ENCODE measurements around the gene RTEL1.

RTEL1 gene

GRCh38 chr20:63693733-63694583 lies 35.8 kb downstream of the RTEL1 start:
- no peak overlapping the region for H3K4me3 ChIP-seq (ENCODE audit: low read length)
- H3K27ac ChIP-seq (ENCODE audit: low read depth, low read length), result no peak overlapping the region
- H3K4me1 ChIP-seq (ENCODE audit: control insufficient read depth, low read depth, low read length), result no peaks in the 10 kb centered on the region
- DNase-seq, result no peak
- H3K56ac ChIP-seq (ENCODE audit: low read length), result no peak overlapping the region
- H3K36me3 ChIP-seq (ENCODE audit: control insufficient read depth, insufficient read depth, low read length), result no peaks in the 10 kb centered on the region
- no peak overlapping the region for H3K9ac ChIP-seq (ENCODE audit: low read length)
- H2AK5ac ChIP-seq (ENCODE audit: low read length), result no peak overlapping the region
- no peak overlapping the region for H2BK15ac ChIP-seq (replicated peaks; ENCODE audit: low read depth)
- no peaks in the 10 kb centered on the region for H3K79me2 ChIP-seq (ENCODE audit: control insufficient read depth, insufficient read depth, low read length)
- H3K18ac ChIP-seq (ENCODE audit: low read length), result no peak overlapping the region
- no peak overlapping the region for H4K8ac ChIP-seq (ENCODE audit: low read depth, low read length)
- no peaks in the 10 kb centered on the region for H3K79me1 ChIP-seq (ENCODE audit: low read length)
- H3K4ac ChIP-seq (ENCODE audit: low read depth, low read length), result no peak overlapping the region
- no peak overlapping the region for H3K23ac ChIP-seq (ENCODE audit: low read length)
- no peak overlapping the region for H2BK5ac ChIP-seq (ENCODE audit: low read length)
- H4K5ac ChIP-seq (ENCODE audit: low read length), result no peak overlapping the region
- no peaks in the 10 kb centered on the region for H3K27me3 ChIP-seq (ENCODE audit: insufficient read depth, low read length, poor library complexity)
- H2BK120ac ChIP-seq (ENCODE audit: low read depth, low read length), result no peak overlapping the region
- H3K4me2 ChIP-seq (ENCODE audit: low read length), result no peak overlapping the region
- no CpG with 5 or more reads among the region's 21 CpGs for WGBS (ENCODE audit: extremely low coverage, insufficient coverage, low lambda C conversion rate)

GRCh38 chr20:63694584-63695423 lies 36.7 kb downstream of the RTEL1 start:
- no peak for DNase-seq
- no peak overlapping the region for H4K5ac ChIP-seq (ENCODE audit: low read length)
- no peak overlapping the region for H3K18ac ChIP-seq (ENCODE audit: low read length)
- no peak overlapping the region for H3K4me3 ChIP-seq (ENCODE audit: low read length)
- H3K79me1 ChIP-seq (ENCODE audit: low read length), result no peaks in the 10 kb centered on the region
- H3K9ac ChIP-seq (ENCODE audit: low read length), result no peak overlapping the region
- no peak overlapping the region for H3K23ac ChIP-seq (ENCODE audit: low read length)
- H3K56ac ChIP-seq (ENCODE audit: low read length), result no peak overlapping the region
- no peak overlapping the region for H3K27ac ChIP-seq (ENCODE audit: low read depth, low read length)
- H2AK5ac ChIP-seq (ENCODE audit: low read length), result no peak overlapping the region
- no peak overlapping the region for H3K4me2 ChIP-seq (ENCODE audit: low read length)
- H4K8ac ChIP-seq (ENCODE audit: low read depth, low read length), result no peak overlapping the region
- H3K4ac ChIP-seq (ENCODE audit: low read depth, low read length), result no peak overlapping the region
- no peak overlapping the region for H2BK120ac ChIP-seq (ENCODE audit: low read depth, low read length)
- no peak overlapping the region for H2BK15ac ChIP-seq (replicated peaks; ENCODE audit: low read depth)
- no CpG with 5 or more reads among the region's 37 CpGs for WGBS (ENCODE audit: extremely low coverage, insufficient coverage, low lambda C conversion rate)
- H3K4me1 ChIP-seq (ENCODE audit: control insufficient read depth, low read depth, low read length), result no peaks in the 10 kb centered on the region
- no peaks in the 10 kb centered on the region for H3K79me2 ChIP-seq (ENCODE audit: control insufficient read depth, insufficient read depth, low read length)
- H3K36me3 ChIP-seq (ENCODE audit: control insufficient read depth, insufficient read depth, low read length), result no peaks in the 10 kb centered on the region
- no peak overlapping the region for H2BK5ac ChIP-seq (ENCODE audit: low read length)
- no peaks in the 10 kb centered on the region for H3K27me3 ChIP-seq (ENCODE audit: insufficient read depth, low read length, poor library complexity)

GRCh38 chr20:63695424-63696305 lies 37.6 kb downstream of the RTEL1 start:
- WGBS (ENCODE audit: extremely low coverage, insufficient coverage, low lambda C conversion rate), result no CpG with 5 or more reads among the region's 25 CpGs
- Histone ChIP-seq H2BK15ac (replicated peaks; ENCODE audit: low read depth) (no peak overlapping the region), H3K79me1 (ENCODE audit: low read length) (no peaks in the 10 kb centered on the region), H3K36me3 (ENCODE audit: control insufficient read depth, insufficient read depth, low read length) (no peaks in the 10 kb centered on the region), H3K4me3 (ENCODE audit: low read length) (no peak overlapping the region), H3K56ac (ENCODE audit: low read length) (no peak overlapping the region), H4K5ac (ENCODE audit: low read length) (no peak overlapping the region), H4K8ac (ENCODE audit: low read depth, low read length) (no peak overlapping the region), H2AK5ac (ENCODE audit: low read length) (no peak overlapping the region), H3K4ac (ENCODE audit: low read depth, low read length) (no peak overlapping the region), H3K4me1 (ENCODE audit: control insufficient read depth, low read depth, low read length) (no peaks in the 10 kb centered on the region), H2BK5ac (ENCODE audit: low read length) (no peak overlapping the region), H3K4me2 (ENCODE audit: low read length) (no peak overlapping the region), H3K27me3 (ENCODE audit: insufficient read depth, low read length, poor library complexity) (no peaks in the 10 kb centered on the region), H3K79me2 (ENCODE audit: control insufficient read depth, insufficient read depth, low read length) (no peaks in the 10 kb centered on the region), H3K23ac (ENCODE audit: low read length) (no peak overlapping the region), H3K9ac (ENCODE audit: low read length) (no peak overlapping the region), H3K27ac (ENCODE audit: low read depth, low read length) (no peak overlapping the region), H2BK120ac (ENCODE audit: low read depth, low read length) (no peak overlapping the region), H3K18ac (ENCODE audit: low read length) (no peak overlapping the region)
- DNase-seq, result no peak

GRCh38 chr20:63696306-63696627 lies 38.2 kb downstream of the RTEL1 start:
- Histone ChIP-seq H3K79me1 (ENCODE audit: low read length) (no peaks in the 10 kb centered on the region), H3K4me3 (ENCODE audit: low read length) (no peak overlapping the region), H3K56ac (ENCODE audit: low read length) (no peak overlapping the region), H3K36me3 (ENCODE audit: control insufficient read depth, insufficient read depth, low read length) (no peaks in the 10 kb centered on the region), H3K9ac (ENCODE audit: low read length) (no peak overlapping the region), H2BK120ac (ENCODE audit: low read depth, low read length) (no peak overlapping the region), H3K27ac (ENCODE audit: low read depth, low read length) (no peak overlapping the region), H3K4me1 (ENCODE audit: control insufficient read depth, low read depth, low read length) (no peaks in the 10 kb centered on the region), H4K8ac (ENCODE audit: low read depth, low read length) (no peak overlapping the region), H3K27me3 (ENCODE audit: insufficient read depth, low read length, poor library complexity) (no peaks in the 10 kb centered on the region), H2BK15ac (replicated peaks; ENCODE audit: low read depth) (no peak overlapping the region), H3K23ac (ENCODE audit: low read length) (no peak overlapping the region), H4K5ac (ENCODE audit: low read length) (no peak overlapping the region), H2AK5ac (ENCODE audit: low read length) (no peak overlapping the region), H3K18ac (ENCODE audit: low read length) (no peak overlapping the region), H2BK5ac (ENCODE audit: low read length) (no peak overlapping the region), H3K4ac (ENCODE audit: low read depth, low read length) (no peak overlapping the region), H3K79me2 (ENCODE audit: control insufficient read depth, insufficient read depth, low read length) (no peaks in the 10 kb centered on the region), H3K4me2 (ENCODE audit: low read length) (no peak overlapping the region)
- DNase-seq, result peak; percentile 74
- WGBS (ENCODE audit: extremely low coverage, insufficient coverage, low lambda C conversion rate), result no CpG with 5 or more reads among the region's 6 CpGs

GRCh38 chr20:63696628-63697356 lies 38.7 kb downstream of the RTEL1 start, which contains the start of gene TNFRSF6B:
TNFRSF6B (plus strand) TSS chr20:63696652; CDS start chr20:63696768, 116 bp downstream.
- no peaks in the 10 kb centered on the region for H3K79me1 ChIP-seq (ENCODE audit: low read length)
- H3K4me3 ChIP-seq (ENCODE audit: low read length), result no peak within 1 kb of the TSS
- no peaks in the 10 kb centered on the region for H3K36me3 ChIP-seq (ENCODE audit: control insufficient read depth, insufficient read depth, low read length)
- no CpG with 5 or more reads among the region's 52 CpGs for WGBS (ENCODE audit: extremely low coverage, insufficient coverage, low lambda C conversion rate)
- H3K79me2 ChIP-seq (ENCODE audit: control insufficient read depth, insufficient read depth, low read length), result no peaks in the 10 kb centered on the region
- H3K27ac ChIP-seq (ENCODE audit: low read depth, low read length), result no peak within 1 kb of the TSS
- no peak within 1 kb of the TSS for H2BK5ac ChIP-seq (ENCODE audit: low read length)
- H2BK120ac ChIP-seq (ENCODE audit: low read depth, low read length), result no peak within 1 kb of the TSS
- H3K4me1 ChIP-seq (ENCODE audit: control insufficient read depth, low read depth, low read length), result no peaks in the 10 kb centered on the region
- no peaks in the 10 kb centered on the region for H3K27me3 ChIP-seq (ENCODE audit: insufficient read depth, low read length, poor library complexity)
- DNase-seq, result no peak
- H3K4me2 ChIP-seq (ENCODE audit: low read length), result peak within 1 kb of the TSS; percentile 26
- peak within 1 kb of the TSS; percentile 55 for H3K9ac ChIP-seq (ENCODE audit: low read length)
- H3K18ac ChIP-seq (ENCODE audit: low read length), result no peak within 1 kb of the TSS
- H2BK15ac ChIP-seq (replicated peaks; ENCODE audit: low read depth), result no peak within 1 kb of the TSS
- no peak within 1 kb of the TSS for H2AK5ac ChIP-seq (ENCODE audit: low read length)
- no peak within 1 kb of the TSS for H4K8ac ChIP-seq (ENCODE audit: low read depth, low read length)
- H4K5ac ChIP-seq (ENCODE audit: low read length), result no peak within 1 kb of the TSS
- peak within 1 kb of the TSS; percentile 89 for H3K23ac ChIP-seq (ENCODE audit: low read length)
- H3K4ac ChIP-seq (ENCODE audit: low read depth, low read length), result no peak within 1 kb of the TSS
- peak within 1 kb of the TSS; percentile 83 for H3K56ac ChIP-seq (ENCODE audit: low read length)

All from mesendoderm (in vitro differentiated cells).